ENCODE measurements around the gene PTPRD.

PTPRD gene

DNA sequence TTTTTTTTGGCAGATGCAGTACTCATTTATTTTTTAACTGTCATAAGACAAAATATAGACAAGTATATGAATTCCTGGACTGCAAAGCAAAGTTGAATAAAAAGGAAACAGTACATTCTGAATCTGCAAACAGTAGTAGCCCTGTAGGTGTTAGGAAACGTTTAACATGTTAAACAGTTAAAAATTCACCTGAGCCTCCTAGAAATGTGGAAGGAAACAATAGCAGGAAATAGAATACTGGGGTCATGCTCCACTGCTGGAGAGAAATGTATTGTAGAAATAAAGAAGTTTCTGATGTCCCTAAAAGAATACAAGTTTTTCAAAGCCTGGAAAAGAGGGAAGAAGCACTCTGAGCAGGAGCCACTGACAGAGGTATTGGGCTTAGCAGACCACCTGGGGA, 866.0 kb downstream of the PTPRD start:
- TF ChIP-seq TAF1 (IDR thresholded peaks at IDR 0.05; ENCODE audit: borderline replicate concordance, insufficient read depth, low read length): no peak
- TF ChIP-seq, protein P1, sequence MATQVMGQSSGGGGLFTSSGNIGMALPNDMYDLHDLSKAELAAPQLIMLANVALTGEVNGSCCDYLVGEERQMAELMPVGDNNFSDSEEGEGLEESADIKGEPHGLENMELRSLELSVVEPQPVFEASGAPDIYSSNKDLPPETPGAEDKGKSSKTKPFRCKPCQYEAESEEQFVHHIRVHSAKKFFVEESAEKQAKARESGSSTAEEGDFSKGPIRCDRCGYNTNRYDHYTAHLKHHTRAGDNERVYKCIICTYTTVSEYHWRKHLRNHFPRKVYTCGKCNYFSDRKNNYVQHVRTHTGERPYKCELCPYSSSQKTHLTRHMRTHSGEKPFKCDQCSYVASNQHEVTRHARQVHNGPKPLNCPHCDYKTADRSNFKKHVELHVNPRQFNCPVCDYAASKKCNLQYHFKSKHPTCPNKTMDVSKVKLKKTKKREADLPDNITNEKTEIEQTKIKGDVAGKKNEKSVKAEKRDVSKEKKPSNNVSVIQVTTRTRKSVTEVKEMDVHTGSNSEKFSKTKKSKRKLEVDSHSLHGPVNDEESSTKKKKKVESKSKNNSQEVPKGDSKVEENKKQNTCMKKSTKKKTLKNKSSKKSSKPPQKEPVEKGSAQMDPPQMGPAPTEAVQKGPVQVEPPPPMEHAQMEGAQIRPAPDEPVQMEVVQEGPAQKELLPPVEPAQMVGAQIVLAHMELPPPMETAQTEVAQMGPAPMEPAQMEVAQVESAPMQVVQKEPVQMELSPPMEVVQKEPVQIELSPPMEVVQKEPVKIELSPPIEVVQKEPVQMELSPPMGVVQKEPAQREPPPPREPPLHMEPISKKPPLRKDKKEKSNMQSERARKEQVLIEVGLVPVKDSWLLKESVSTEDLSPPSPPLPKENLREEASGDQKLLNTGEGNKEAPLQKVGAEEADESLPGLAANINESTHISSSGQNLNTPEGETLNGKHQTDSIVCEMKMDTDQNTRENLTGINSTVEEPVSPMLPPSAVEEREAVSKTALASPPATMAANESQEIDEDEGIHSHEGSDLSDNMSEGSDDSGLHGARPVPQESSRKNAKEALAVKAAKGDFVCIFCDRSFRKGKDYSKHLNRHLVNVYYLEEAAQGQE (IDR thresholded peaks at IDR 0.05; ENCODE audit: insufficient read depth in 1 of 2, low read depth in 2 of 2, low read length in 2 of 2): no peak
- TF ChIP-seq POLR2AphosphoS5 (IDR thresholded peaks at IDR 0.05; ENCODE audit: low read depth, low read length): no peak
- TF ChIP-seq SIN3A (IDR thresholded peaks at IDR 0.05; ENCODE audit: borderline replicate concordance, insufficient read depth, low read length): no peak
- TF ChIP-seq FOXP2 (optimal IDR thresholded peaks at IDR 0.05; ENCODE audit: borderline replicate concordance, extremely low read depth, extremely low read length, insufficient read depth): no peak

DNA sequence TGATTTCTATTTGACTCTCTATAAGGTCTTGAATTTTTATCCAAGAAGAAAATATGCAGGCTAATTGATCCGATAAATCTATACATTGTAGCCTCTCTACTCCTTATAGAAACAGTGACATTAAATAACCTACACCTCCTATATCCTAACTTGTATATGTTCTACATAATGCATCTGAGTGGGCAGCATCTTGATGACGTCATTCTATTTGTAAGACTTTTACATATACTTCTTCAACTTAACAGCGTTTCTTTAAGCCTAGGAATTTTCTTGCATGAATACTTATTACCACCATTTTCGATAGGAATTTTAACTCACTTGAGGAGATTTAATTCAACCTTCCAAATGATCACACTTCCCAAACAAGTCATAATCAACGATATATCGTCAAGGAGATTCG, 869.0 kb downstream of the PTPRD start:
- TF ChIP-seq POLR2AphosphoS5 (IDR thresholded peaks at IDR 0.05; ENCODE audit: low read depth, low read length) (no peak), SIN3A (IDR thresholded peaks at IDR 0.05; ENCODE audit: borderline replicate concordance, insufficient read depth, low read length) (no peak), FOXP2 (optimal IDR thresholded peaks at IDR 0.05; ENCODE audit: borderline replicate concordance, extremely low read depth, extremely low read length, insufficient read depth) (no peak), TAF1 (IDR thresholded peaks at IDR 0.05; ENCODE audit: borderline replicate concordance, insufficient read depth, low read length) (no peak)
- TF ChIP-seq, protein P1 (IDR thresholded peaks at IDR 0.05; ENCODE audit: insufficient read depth in 1 of 2, low read depth in 2 of 2, low read length in 2 of 2): no peak

DNA sequence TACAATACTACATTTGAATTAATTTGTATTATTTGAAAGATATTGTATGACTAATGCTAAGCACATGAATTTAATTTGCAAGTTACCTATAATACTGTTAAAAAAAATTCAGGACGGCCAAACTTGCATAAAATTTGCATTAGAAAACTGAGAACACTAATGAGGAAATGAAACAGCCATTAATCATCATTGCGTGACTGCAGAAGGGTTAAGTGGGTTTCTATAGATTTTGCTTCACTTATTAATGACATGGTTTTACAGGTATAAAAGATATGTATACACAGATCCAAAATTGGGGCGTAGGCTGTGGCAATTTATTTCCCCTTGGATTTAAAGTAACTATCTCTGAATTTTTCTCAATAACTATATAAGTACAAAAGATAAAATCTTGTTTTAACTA, 882.6 kb downstream of the PTPRD start:
- TF ChIP-seq, protein P1 (IDR thresholded peaks at IDR 0.05; ENCODE audit: insufficient read depth in 1 of 2, low read depth in 2 of 2, low read length in 2 of 2): no peak
- TF ChIP-seq POLR2AphosphoS5 (IDR thresholded peaks at IDR 0.05; ENCODE audit: low read depth, low read length): no peak

DNA sequence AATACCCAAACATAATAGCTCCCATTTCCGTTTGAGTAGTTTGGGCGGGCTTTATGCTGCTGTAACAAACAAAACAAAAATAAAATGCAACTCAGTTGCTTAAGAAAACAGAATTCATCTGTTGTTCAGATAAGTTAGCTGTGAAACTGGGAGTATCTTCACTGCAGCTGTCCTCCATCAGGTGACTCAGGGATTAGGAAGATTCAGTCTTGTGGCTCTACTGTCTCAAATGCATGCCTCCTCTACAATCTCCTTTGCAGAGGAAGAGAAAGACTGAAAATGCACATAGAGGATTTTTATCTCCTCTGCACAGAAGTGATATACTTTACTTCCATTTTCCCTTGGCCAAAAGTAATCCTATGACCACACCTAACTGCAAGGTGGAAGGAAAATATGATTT, 883.7 kb downstream of the PTPRD start:
- TF ChIP-seq, protein P1 (IDR thresholded peaks at IDR 0.05; ENCODE audit: insufficient read depth in 1 of 2, low read depth in 2 of 2, low read length in 2 of 2): no peak
- TF ChIP-seq POLR2AphosphoS5 (IDR thresholded peaks at IDR 0.05; ENCODE audit: low read depth, low read length) (no peak), TAF1 (IDR thresholded peaks at IDR 0.05; ENCODE audit: borderline replicate concordance, insufficient read depth, low read length) (no peak), SIN3A (IDR thresholded peaks at IDR 0.05; ENCODE audit: borderline replicate concordance, insufficient read depth, low read length) (no peak), FOXP2 (optimal IDR thresholded peaks at IDR 0.05; ENCODE audit: borderline replicate concordance, extremely low read depth, extremely low read length, insufficient read depth) (no peak)

DNA sequence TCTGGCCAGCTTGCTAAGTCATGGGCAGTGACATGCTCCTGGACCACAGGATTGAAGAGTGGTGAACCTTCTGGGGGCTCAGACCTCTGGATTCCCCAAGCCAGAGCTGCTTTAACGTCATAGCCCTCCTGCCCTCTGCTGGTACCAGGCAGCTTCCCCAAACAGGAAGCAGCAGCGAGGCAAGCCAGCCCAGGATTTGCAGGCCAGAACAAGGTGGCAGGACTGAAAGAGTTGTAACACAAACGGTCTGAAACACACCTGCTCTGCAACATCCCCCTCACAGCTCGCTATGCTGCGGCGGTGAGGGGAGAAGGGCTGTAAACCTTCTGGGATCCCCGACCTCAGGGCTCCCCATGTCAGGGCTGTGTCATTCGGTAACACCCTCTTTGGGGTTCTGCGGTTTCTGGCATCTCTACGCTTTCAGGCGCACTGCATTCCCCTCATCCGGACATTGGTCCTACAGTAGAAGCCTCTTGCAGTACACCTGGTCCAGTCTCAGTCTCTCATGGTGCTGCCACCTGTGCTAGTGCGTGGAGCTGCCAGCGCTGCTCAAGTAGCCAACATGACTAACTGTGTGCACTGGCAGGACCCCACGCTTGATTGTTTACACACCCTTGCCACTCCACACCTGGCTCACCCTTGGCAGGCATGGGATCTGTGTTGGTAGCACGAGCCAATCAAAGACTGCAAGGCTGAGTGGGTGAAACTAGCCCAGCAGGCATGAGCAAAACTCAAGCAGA, 893.3 kb downstream of the PTPRD start:
- TF ChIP-seq POLR2AphosphoS5 (IDR thresholded peaks at IDR 0.05; ENCODE audit: low read depth, low read length) (no peak), FOXP2 (optimal IDR thresholded peaks at IDR 0.05; ENCODE audit: borderline replicate concordance, extremely low read depth, extremely low read length, insufficient read depth) (no peak), SIN3A (IDR thresholded peaks at IDR 0.05; ENCODE audit: borderline replicate concordance, insufficient read depth, low read length) (no peak), TAF1 (IDR thresholded peaks at IDR 0.05; ENCODE audit: borderline replicate concordance, insufficient read depth, low read length) (no peak)
- TF ChIP-seq, protein P1 (IDR thresholded peaks at IDR 0.05; ENCODE audit: insufficient read depth in 1 of 2, low read depth in 2 of 2, low read length in 2 of 2): no peak

All from PFSK-1 (cell line).